Right renal cortex interstitium (tissue), 3 donors: ENCODE data around the gene ZNF185. TPM values are rescaled to one million over a fixed set of nuclear protein-coding genes. Genes with fewer than 3 reads are reported as not detected.

ENCODE experiments used
- DNase-seq, 3 donors: peaks; one replicate each; pipeline ENCODE4 v3.0.0-alpha.2; 2013; ENCODE audit warnings: low read depth in 3 of 3, low spot score in 2 of 3
- polyA plus RNA-seq, 3 donors: library from polyadenylated mRNA; unstranded; fragments of 120-200 nt; gene quantifications; one replicate each; pipeline ENCODE4 v1.2.1, GENCODE V29; 2013; ENCODE audit not compliant: insufficient read length in 3 of 3

The ZNF185 gene
- polyA plus RNA-seq, result 10 to 100 TPM; 46.7 to 50.7 (median 49.5) TPM

DNA sequence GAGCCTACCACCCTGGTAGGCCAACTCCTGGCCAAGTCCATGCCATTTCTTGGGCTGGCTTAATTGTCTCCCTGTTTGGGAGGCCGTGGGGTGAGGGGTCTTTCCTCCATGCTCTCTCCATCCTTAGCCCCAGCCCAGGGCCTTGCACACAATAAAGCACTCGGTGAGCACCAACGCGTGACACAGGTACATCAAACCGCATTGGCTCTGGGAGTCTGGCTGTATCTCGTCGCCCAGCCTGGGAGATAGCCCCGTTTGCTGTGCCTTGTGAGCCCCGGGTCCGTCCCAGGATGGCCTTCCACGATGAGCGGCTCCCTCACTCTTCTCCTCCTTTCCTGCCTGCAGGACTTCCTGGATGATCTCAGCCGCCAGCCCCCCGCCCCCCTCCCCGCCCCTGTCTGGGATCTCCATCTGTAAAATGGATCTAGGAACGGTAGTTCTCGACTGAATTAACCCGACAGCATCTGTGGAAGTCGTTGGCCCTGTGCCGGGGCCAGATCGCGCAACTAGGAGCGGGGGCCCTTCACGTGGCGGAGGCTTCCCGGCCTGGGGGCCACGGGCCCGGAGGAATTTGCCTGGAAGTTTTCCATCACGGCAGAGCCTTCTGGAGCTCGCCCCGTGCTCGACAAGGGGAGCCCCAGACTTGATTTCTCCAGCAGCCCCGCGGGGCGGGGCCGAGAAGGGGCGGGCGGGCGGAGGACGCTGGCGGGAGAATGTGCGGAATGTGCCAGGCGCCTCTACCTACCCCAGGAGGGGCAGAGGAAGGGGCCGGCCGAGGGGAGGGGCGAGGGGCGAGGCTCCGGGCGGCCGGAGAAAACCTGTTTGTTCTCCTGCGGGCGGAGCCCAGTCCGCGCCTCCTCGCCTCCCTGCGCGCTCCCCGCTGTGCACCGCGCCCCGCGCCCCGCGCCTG, at the start of gene ZNF185:
Gene ZNF185, plus strand, starts transcription at position 846 of the 910 bp plus-strand sequence. CDS start 16,423 bp downstream, outside the sequence.
- no peak for DNase-seq

DNA sequence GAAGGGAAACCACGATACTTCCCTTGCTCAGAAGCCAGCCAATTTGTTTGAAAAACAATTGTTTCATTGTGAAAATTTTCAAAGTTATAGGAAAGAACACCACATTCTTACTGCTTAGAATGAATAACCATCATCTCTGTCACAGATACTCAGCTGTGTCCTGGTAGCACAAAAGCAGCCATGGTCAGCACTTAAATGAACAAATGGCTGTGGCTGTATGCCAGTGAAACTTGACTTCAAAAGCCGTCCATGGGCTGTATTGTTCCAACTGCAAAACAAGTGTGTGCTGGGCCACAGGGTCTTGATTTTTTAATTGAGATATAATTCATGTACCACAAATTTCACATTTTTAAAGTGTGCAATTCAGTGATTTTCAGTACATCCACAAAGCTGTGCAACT, 47.4 kb upstream of the ZNF185 start:
- no peak for DNase-seq

DNA sequence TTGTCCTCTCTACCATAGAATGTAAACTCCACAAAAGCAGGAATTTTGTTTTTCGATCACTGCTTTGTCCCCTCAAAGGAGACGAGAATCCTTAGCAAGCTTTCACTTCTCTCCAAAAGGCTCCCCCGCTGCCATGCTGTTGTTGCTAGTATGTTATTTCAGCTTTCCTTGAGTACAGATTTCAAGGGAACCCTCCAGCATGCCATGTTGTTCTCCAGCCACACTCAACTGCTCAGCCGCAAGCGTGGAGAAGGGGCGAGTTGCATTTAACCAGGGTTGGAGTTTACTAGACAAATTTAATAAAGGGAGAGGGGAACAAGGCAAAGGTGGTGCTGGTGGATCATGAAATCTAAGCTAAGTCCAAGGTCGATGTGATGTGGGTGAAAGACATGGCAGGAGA, 43.9 kb upstream of the ZNF185 start:
- no peak for DNase-seq

DNA sequence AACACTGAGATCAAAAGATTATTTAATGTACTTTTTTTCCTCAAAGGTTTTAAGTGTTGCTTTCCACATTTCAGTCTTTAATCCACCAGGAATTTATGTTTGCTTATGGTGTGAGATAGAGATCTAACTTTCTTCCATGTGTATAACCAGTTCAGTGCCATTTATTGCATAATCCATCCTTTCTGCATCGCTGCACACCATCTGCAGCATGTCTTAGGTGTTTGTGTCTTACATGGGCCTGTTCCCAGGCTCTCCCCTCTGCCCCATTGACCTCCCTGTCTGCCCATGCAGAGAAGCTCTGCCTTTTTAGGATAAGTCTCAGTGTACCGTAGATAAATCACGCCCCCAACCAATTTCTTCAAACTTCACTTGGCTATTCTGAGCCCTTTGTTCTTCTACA, 36.8 kb upstream of the ZNF185 start:
- DNase-seq, result peak in 1 of 3 donors; percentile 8

DNA sequence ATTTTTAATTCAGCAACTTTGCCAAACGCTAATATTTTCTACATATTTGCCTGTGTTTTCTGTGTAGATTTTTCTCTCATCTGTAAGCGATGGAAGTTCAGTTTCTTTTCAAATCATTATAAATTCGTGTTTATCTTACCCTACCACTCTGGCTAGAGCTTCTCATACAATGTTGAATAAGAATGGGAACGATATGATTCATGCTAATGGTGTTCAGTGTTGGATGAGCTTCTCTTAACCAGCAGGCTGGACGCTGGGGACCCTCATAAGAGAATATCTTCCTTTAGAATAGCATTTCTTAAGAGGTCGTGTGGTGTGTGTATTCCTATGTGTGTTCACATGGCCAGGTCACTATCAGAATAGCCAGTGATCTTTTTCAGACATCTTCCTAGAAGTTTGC, 36.0 kb upstream of the ZNF185 start:
- DNase-seq, result no peak

DNA sequence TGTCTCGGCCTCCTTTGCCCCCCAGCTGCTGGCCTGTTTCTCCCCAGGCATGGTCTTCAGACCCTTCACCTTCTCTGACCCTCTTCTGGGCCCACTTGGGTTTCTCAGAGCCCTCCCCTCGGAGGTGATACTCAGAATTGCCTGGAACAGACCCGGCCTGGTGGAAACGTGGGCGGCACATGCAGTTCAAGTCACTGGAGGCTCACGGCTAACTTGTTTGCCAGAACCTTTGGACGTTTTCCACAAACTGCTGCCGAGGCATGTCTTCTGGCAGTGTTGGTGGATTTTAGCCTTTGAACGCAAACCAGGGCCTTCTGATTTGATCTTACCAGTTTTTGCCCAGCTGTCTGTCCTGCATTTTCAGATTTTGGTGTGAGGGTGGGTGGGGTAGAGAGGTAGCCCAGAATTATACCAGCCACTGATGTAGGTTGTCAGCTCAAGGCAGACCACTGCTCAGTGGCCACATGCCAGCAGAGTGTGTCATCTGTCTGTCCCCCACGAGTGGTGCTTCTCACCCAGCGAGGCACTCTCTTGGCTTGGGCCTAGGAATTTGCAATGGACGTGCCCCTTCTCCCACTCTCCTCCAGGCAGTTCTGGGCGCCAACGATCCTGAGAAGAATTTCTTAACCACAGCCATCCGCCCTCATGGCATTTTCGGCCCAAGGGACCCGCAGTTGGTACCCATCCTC, 32.5 kb upstream of the ZNF185 start:
- DNase-seq, result no peak

DNA sequence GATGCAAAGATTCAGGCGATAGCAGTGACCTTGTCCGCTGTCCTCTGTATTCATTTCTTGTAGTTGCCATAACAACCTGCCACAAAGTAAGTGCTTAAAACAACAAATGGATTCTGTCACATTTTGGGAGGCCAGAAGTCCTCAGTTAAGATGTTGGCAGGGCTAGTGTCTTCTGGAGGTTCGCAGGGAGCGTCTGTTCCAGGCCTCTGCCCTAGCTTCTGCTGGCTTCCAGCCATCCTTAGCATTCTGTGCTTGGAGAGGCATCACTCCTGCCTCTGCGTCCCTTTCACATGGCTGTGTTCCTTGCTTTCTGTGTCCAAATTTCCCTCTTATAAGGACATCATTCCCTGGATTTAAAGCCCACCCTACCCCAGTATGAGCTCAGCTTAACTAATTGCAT, 31.5 kb upstream of the ZNF185 start:
- DNase-seq, result no peak

DNA sequence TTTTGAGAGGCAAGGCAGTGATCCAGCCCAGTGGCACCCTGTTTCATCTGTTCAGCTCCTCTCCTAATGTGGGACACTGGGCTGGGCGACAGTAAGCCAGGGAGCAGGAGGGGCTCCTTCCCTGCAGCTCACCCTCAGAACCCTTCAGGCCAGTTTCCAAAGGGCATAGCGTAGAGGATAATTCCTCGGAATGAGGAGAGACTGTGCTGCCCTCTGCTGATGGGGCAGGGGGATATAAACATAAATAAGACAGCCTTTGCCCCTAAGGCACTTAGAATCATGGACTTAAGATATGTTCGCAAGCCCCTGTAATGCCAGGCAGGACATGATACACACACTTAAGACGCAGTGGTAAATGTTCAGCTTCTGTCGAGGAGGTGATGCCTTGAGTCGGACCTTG, 27.9 kb upstream of the ZNF185 start:
- no peak for DNase-seq

DNA sequence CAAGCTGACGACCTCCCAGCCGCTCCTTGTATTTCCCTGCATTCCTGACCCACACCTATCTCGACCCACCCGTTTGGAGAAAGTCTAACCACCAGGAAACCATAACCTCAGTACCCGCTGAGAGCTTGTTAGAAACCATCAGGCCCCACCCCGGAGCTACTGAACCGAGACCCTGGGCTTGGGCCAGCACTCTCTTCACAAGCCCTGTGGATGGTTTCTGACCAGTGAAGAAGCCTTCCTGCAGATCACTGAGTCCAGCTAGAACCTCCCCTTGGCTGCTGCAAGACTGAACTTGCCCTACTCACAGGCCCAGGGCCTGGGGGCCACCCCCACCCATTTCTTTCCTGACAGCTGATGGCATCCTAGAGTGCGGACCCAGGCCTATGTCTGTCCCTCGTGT, 26.6 kb upstream of the ZNF185 start:
- no peak for DNase-seq

DNA sequence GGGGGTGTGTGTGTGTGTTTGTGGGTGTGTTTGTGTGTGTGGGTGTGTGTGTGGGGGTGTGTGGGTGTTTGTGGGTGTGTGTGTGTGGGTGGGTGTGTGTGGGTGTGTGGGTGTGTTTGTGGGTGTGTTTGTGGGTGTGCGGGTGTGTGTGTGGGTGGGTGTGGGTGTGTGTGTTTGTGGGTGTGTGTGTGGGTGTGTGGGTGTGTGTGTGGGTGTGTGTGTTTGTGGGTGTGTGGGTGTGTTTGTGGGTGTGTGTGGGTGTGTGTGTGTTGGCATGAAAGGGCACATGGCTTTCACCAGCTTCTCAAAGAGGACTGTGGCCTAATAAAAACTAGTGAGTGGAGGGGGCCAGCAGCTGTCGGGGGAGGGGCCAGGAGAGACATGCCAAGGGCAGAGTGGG, 25.3 kb upstream of the ZNF185 start:
- DNase-seq, result no peak

DNA sequence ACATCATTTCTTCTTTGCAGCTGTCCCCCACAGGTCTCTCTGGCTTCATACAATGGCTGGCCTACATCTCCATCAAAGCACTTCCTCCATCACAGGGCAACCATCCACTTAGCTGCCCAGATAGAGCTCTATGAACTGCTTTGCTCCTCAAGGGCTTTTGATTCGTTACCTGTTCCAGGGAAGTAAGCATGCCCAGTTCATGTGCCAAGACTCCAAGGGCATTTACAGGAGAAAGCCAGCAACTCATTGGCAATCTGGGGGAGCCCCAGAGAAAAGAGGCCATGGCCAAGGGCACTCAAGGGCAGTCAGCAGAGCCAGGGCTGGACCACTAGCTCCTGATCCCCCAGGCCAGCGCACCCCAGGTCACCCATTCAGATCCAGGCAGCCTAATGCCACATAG, 24.5 kb upstream of the ZNF185 start:
- DNase-seq, result no peak

DNA sequence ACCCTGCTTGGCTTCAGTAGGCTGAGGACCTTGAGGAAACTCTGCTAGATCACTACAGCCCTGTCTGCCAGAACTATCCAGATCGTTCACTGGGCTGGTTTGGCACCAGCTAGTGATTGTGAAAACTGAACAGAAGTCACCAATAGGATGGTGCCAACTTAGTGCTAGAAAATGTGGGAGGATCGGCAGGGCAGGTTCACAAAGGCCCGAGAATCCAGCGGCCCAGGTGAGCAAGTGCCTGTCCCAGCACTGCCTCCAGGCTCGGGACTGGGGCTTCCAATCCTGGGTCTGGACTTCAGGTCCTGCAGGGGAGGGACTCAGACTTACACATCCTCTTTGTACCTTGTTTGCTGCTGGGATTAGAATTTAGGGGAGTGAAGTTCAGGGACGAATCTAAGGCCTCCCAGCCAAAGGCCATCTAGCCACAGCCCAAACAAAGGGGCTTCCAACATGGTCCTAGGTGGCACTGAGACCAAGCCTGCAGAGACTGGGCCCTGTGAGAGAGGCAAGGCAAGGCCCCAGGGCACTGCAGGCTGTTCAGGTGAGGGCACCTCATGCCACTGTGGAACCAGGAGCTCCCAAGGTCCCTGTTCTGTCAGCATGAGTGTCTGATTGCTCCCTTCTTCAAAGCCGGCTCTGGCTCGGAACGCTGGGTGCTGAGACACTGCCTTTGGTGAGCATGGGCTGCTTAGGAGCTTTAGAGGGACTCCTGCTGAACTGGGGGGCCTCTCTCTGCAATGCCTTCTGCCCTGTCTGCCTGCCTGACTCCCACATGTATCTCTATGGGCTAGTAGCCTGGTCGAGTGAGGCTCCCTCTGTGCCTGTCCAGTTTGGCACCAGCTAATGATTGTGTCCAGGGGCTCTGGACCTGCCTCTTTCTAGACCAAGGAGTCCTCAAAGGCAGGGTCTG, 20.7 kb upstream of the ZNF185 start:
- no peak for DNase-seq

DNA sequence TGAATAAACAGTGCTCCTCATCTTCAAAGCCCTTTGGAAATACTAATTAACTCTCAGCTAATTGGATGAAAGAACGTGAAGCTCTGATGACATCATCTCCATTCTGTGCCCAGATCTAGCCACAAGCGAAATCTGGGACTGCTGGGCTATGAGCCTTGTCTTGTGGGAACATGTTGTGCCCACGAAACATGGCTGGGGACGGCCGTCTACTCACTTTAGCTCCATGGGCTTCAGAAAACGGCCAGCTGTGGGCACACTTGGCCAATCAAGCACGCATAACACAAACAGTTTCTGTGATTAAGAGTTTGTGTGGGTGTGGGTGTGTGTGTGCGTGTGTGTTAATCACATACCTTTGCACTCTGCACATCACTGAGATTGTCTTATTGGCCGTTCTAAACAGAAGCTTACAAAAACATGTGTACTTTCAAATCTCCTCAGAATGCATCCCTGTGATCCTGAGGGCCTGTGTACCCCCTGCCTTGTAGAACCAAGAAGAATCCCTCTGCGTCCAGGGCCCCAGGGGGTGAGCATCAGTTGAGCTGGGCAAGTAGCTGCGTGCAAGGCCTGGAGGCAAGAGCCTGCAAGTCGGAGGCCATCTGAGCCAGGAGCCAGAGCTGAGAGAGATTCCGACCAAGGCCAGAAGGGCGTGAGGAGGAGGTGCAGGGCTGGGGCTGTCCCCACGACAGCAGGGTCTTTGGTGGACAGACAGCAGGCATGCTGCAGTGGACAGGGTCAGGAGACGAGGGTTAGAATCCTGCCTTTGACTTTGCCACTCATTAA, 18.7 kb upstream of the ZNF185 start:
- no peak for DNase-seq

DNA sequence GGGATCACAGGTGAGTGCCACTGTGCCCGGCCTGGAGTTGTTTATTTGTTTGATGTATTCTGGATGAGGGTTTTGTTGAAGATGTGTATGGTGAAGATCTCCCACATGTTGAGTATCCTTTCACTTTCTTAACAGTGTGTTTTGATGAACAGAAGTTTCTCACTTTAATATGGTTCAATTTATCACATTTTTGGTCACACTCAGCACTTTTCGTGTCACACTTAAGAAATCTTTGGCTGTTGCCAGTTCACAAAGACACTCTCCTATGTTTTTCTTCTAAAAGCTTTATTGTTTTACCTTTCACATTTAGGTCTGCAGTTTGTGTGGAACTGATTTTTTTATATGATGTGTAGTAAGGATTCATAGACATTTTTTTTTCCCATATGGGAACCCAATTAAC, 16.6 kb upstream of the ZNF185 start:
- DNase-seq, result no peak

DNA sequence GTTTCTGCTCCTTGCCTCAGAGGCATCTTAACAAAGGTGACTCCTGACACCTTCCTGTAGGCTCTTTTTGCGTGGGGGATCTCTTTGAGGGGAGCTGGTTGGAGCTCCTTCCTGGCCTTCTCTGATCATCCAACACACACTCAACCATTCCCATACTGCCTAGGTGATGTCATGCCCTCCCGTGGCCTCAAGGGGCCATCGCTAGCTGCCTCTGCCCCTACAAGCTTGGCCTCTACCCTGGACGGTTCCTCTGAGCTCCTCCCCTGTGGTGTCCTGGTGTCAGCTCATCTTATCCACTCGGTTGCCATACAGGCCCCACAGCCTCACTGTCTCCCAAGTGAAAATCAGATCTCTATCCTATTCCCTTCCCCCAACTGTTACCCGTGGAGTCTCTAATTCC, 13.7 kb upstream of the ZNF185 start:
- DNase-seq, result no peak

DNA sequence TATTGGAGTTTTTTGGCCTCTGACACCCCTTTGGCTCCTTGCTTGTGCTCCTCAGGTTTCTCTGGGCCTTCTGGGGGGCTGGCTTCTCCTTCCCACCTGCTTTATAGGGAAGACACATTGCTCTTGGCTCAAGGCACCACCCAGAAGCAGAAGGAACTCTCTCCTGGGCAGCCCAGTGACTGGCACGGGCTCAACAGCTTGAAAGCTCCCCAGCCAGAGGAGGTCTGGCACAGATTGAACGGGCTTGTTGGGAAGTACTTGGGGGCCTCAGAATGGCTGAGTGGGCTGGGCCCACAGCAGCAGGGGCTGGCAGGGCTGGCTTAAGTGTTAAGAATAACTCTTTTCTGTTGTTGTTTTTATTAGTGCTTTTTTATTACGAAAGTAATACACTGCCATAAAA, 11.2 kb upstream of the ZNF185 start:
- DNase-seq, result no peak

DNA sequence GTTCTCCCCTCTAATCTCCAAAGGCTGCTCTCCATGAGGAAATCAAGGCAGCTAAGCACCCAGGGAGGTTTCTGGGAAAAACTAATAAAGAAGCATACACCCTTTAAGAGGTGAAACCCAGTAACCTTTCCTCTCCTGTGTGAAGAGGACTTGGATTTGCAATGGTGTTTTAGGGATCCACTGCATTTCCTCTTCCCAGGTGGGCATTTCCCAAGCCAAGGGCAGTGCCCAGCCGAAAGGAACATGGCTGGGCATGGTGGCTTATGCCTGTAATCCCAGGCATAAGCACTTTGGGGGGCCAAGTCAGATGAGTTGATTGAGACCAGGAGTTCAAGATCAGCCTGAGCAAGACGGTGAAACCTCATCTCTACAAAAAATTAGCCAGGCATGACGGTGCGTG, 5.4 kb upstream of the ZNF185 start:
- DNase-seq, result no peak

DNA sequence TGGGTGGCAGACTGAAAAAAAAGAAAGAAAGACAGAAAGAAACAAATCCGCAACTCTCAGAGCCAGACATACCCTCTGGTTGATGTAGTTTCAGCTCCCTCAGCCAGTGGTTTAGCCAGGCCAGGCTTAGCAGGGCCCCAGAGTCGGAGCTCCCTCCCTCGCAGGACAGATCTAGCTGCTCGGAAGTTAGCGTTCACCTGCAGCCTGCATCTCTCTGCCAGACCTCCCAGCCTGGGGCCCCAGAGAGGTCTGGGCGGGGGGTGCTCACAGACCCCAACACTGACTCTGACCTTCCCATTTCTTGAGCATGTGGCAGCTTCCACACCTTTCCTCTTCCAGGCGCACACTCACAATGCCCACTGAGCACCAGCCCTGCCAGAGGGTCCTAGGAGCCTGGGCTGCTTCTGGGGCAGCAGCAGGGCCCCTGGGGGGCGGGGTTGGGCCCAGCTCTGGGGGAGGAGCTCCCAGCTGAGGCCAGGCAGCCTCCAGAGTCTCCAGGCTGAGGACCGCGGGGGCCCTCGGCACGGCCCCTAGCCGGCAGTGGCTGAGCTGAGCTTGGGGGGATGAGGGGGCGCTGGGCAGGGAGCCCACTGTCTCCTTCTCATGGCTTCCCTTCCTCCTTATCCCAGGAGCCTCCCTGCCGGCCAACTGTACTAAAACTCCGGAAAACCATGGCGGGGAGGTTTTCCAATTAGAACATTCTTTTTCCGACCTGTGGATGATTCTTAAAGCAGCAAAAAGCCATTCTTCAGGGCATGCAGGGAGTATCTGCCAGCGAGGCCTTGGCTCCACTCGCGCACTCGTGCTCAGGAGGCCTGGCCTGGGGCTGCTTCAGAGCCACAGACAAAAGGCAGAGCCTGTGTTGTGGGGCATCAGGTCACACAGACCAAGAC, 4.6 kb upstream of the ZNF185 start:
- DNase-seq, result no peak

DNA sequence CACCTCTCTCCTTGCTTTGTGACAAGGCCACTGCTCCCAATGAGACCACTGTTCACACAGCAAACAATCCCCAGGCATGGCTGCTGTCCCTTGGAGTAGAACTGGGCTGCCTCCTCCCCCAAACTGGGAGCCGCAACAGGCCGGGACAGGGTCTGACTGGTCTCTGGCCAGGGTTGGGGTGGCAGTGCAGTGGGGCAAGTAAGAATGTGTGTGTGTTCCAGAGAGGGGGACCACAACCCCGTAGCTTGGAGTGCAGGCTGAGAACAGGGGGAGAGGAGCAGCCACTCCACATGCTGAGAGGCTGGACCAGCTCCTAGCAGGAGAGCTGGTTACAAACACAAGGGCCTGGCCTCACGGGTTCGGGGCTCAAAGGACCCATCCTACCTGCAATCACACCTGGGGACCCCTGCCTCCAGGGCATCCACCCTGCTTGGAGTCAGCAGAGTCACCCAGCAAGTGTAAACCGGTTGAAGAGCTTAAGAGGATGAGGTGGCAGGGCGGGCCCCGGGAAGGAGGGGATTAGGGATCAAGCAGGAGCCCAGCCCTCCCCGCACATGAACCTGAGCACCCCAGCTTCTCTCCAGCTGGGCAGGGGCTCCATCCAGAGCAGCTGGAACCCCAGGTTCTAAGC, 3.8 kb upstream of the ZNF185 start:
- no peak for DNase-seq
